ENCODE results near the gene KDM1B.

Gene KDM1B

GRCh38 chr6:18119236-18119635, 36.0 kb upstream of the KDM1B start:
- Mint-ChIP-seq H3K9me3 (peaks cover 3% of the 10 kb centered on the region), H3K4me1 (peaks cover 5% of the 10 kb centered on the region), H3K27ac (no peak overlapping the region), H3K36me3 (ENCODE audit: low read depth) (no peaks in the 10 kb centered on the region), H3K27me3 (ENCODE audit: low read depth) (peaks cover 17% of the 10 kb centered on the region), H3K4me3 (no peak overlapping the region)
- TF ChIP-seq CTCF (IDR thresholded peaks at IDR 0.05; ENCODE audit: unreplicated experiment in 3 of 3) = no peak

- TF ChIP-seq CTCF (IDR thresholded peaks at IDR 0.05; ENCODE audit: unreplicated experiment in 3 of 3) = no peak
- H3K4me1 Mint-ChIP-seq = peaks cover 5% of the 10 kb centered on the region
- peaks cover 17% of the 10 kb centered on the region for H3K27me3 Mint-ChIP-seq (ENCODE audit: low read depth)
- peaks cover 3% of the 10 kb centered on the region for H3K9me3 Mint-ChIP-seq
- peak overlapping the region; percentile 31 to 73 (median 64) for H3K4me3 Mint-ChIP-seq
- no peaks in the 10 kb centered on the region for H3K36me3 Mint-ChIP-seq (ENCODE audit: low read depth)
- peak overlapping the region in 1 of 3 experiments; percentile 73 for H3K27ac Mint-ChIP-seq
These were observed 33.6 kb upstream of the KDM1B start for GRCh38 chr6:18121580-18122127.

GRCh38 chr6:18122128-18123093, 32.8 kb upstream of the KDM1B start, which contains the start of gene NHLRC1:
Gene NHLRC1, minus strand, starts transcription at chr6:18122677. Its CDS starts 71 bp downstream, at chr6:18122606.
- peaks cover 5% of the 10 kb centered on the region for H3K4me1 Mint-ChIP-seq

GRCh38 chr6:18126121-18126520, 29.1 kb upstream of the KDM1B start:
- Mint-ChIP-seq H3K27me3 (ENCODE audit: low read depth) (peaks cover 11% of the 10 kb centered on the region), H3K27ac (no peak overlapping the region), H3K36me3 (ENCODE audit: low read depth) (peaks cover 4% of the 10 kb centered on the region), H3K9me3 (no peaks in the 10 kb centered on the region), H3K4me1 (peaks cover 5% of the 10 kb centered on the region), H3K4me3 (no peak overlapping the region)
- TF ChIP-seq CTCF (IDR thresholded peaks at IDR 0.05; ENCODE audit: unreplicated experiment in 3 of 3) = no peak

More at GRCh38 chr6:18122128-18123093, 32.8 kb upstream of the KDM1B start, which contains the start of gene NHLRC1:
- Mint-ChIP-seq H3K4me3 (peak within 1 kb of the TSS; percentile 78 to 81 (median 79)), H3K27ac (peak within 1 kb of the TSS in 1 of 3 experiments; percentile 73), H3K9me3 (peaks cover 3% of the 10 kb centered on the region), H3K36me3 (ENCODE audit: low read depth) (no peaks in the 10 kb centered on the region), H3K27me3 (ENCODE audit: low read depth) (peaks cover 17% of the 10 kb centered on the region)
- peak; percentile 87 to 90 (median 89) for TF ChIP-seq CTCF (IDR thresholded peaks at IDR 0.05; ENCODE audit: unreplicated experiment in 3 of 3)

GRCh38 chr6:18132346-18132745, 22.9 kb upstream of the KDM1B start:
- Mint-ChIP-seq H3K27me3 (ENCODE audit: low read depth) (no peaks in the 10 kb centered on the region), H3K9me3 (no peaks in the 10 kb centered on the region), H3K27ac (no peak overlapping the region), H3K4me1 (no peaks in the 10 kb centered on the region), H3K4me3 (no peak overlapping the region), H3K36me3 (ENCODE audit: low read depth) (peaks cover 27% of the 10 kb centered on the region)
- TF ChIP-seq CTCF (IDR thresholded peaks at IDR 0.05; ENCODE audit: unreplicated experiment in 3 of 3) = no peak
